Erythroblast (primary cell): ENCODE data around the gene SHLD1.

Experiments used
- GATA1 ChIP-seq: IDR thresholded peaks from 2 replicates; pipeline ENCODE4 v1.6.1; 2011; ENCODE audit warnings: low read depth, mild to moderate bottlenecking, control low read depth, low read length, moderate library complexity
- POLR2A ChIP-seq: IDR thresholded peaks from 2 replicates; pipeline ENCODE4 v1.6.1; 2011; ENCODE audit warnings: mild to moderate bottlenecking, low read length

DNA sequence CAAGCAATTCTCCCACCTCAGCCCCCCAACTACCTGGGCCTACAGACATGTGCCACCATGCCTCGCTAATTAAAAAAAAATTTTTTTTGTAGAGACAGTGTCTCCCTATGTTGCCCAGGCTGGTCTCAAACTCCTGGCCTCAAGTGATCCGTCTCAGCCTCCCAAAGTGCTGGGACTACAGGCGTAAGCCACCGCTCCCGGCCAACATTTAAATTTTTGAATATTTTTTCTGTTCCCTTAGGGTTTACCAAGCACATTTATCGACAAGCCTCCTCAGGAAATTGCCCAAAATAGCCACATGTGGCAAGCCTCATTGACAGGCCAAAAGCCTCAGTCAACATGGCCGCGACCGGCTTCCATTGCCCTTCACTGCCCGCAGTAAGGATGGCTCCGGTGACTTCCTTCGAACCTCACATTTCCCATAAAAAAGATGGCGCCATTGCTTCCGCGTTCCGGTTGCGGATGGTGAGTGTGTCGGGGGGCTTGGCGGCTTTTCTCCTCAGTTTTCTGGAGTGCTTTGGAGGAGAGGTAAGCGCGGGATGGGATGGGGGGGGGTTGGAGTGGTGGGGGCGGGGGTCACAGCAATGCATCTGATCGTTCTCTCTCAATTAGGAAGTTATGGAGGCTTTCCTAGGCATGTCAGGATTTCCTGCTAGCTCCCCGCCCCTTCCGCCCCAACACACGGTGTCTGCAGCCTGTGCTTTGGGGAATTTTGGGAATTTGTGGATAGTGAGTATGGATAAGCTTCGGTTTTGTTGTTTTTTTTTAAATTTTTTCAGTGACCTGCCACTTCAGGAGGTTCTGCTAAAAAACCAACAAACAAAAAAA, at the start of gene SHLD1:
- TF ChIP-seq POLR2A, result peak; percentile 39
- TF ChIP-seq GATA1, result no peak
